Measurements from ENCODE around the gene EPS8.
"Not testable (repeated sequence)": the region's sequence is repeated elsewhere in the genome, so short reads cannot be mapped to it uniquely, and the experiment has no call there.

The EPS8 gene

DNA sequence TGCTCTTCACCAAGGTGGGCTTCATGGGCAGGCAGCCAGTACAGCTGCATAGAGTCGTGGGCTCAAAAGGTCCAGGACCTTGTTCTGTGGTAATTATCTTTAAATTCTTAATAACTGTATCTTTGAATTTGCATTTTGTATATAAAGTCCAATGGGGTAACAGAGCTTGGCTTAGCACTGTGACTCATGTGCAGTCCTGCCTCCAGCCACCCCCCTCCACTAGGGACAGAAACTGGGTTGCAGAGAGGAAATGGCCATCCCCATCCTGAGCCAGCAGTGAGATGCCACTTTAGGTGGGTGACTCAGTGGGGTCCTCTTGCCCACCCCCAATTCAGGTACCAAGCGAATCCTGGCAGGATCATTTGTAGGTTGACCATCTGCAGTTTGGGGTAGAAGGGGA lies 48.1 kb downstream of the EPS8 start:
- Histone ChIP-seq H3K79me2 (ENCODE audit: insufficient read depth, low read length) (no peaks in the 10 kb centered on the region), H2AFZ (ENCODE audit: low read length) (no peak overlapping the region), H3K36me3 (ENCODE audit: insufficient read depth, low read length) (no peaks in the 10 kb centered on the region), H3K4me3 (ENCODE audit: low read length, poor library complexity, severe bottlenecking) (no peak overlapping the region), H3K9me3 (ENCODE audit: insufficient read depth, low read depth, low read length) (no peaks in the 10 kb centered on the region), H4K20me1 (ENCODE audit: insufficient read depth, low read length, poor library complexity, severe bottlenecking) (no peaks in the 10 kb centered on the region), H3K4me2 (ENCODE audit: low read depth, low read length, poor library complexity, severe bottlenecking) (no peak overlapping the region), H3F3A (ENCODE audit: low read depth) (no peaks in the 10 kb centered on the region), H3K27me3 (ENCODE audit: insufficient read depth, low read length, poor library complexity, severe bottlenecking) (no peaks in the 10 kb centered on the region), H3K9me2 (replicated peaks; ENCODE audit: low read depth, low read length) (0 out of 2 replicates have a peak, but pooled peaks cover 5% of the 10 kb centered on the region), H3K4me1 (ENCODE audit: insufficient read depth, low read length, poor library complexity, severe bottlenecking) (no peaks in the 10 kb centered on the region), H3K9ac (ENCODE audit: low read depth, low read length, poor library complexity, severe bottlenecking) (no peak overlapping the region)
- TF ChIP-seq, protein P1, sequence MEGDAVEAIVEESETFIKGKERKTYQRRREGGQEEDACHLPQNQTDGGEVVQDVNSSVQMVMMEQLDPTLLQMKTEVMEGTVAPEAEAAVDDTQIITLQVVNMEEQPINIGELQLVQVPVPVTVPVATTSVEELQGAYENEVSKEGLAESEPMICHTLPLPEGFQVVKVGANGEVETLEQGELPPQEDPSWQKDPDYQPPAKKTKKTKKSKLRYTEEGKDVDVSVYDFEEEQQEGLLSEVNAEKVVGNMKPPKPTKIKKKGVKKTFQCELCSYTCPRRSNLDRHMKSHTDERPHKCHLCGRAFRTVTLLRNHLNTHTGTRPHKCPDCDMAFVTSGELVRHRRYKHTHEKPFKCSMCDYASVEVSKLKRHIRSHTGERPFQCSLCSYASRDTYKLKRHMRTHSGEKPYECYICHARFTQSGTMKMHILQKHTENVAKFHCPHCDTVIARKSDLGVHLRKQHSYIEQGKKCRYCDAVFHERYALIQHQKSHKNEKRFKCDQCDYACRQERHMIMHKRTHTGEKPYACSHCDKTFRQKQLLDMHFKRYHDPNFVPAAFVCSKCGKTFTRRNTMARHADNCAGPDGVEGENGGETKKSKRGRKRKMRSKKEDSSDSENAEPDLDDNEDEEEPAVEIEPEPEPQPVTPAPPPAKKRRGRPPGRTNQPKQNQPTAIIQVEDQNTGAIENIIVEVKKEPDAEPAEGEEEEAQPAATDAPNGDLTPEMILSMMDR (conservative IDR thresholded peaks at IDR 0.05; ENCODE audit: low read length): no peak
- TF ChIP-seq EZH2phosphoT487 (IDR thresholded peaks at IDR 0.05; ENCODE audit: borderline replicate concordance): no peak

DNA sequence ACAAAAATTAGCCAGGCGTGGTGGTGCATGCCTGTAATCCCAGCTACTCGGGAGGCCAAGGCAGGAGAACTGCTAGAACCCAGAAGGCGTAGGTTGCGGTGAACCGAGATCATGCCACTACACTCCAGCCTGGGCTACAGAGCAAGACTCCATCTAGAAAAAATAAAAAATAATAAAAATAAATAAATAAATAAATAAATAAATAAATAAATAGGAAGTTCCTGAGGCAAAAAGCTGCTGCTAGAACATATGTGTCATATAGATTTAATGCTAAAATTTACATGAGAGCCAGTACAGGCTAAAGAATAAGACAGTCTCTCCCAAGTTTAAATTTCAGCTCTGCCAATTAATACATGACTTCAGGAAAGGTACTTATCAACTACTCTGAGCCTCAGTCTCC lies 48.8 kb downstream of the EPS8 start:
- H4K20me1 ChIP-seq (ENCODE audit: insufficient read depth, low read length, poor library complexity, severe bottlenecking); H3K9me3 ChIP-seq (ENCODE audit: insufficient read depth, low read depth, low read length); H3K36me3 ChIP-seq (ENCODE audit: insufficient read depth, low read length); H3K9ac ChIP-seq (ENCODE audit: low read depth, low read length, poor library complexity, severe bottlenecking); H2AFZ ChIP-seq (ENCODE audit: low read length); H3K4me1 ChIP-seq (ENCODE audit: insufficient read depth, low read length, poor library complexity, severe bottlenecking); H3K79me2 ChIP-seq (ENCODE audit: insufficient read depth, low read length); H3K4me3 ChIP-seq (ENCODE audit: low read length, poor library complexity, severe bottlenecking); H3K9me2 ChIP-seq (replicated peaks; ENCODE audit: low read depth, low read length); H3K27me3 ChIP-seq (ENCODE audit: insufficient read depth, low read length, poor library complexity, severe bottlenecking); H3F3A ChIP-seq (ENCODE audit: low read depth); H3K4me2 ChIP-seq (ENCODE audit: low read depth, low read length, poor library complexity, severe bottlenecking): not testable (repeated sequence)

DNA sequence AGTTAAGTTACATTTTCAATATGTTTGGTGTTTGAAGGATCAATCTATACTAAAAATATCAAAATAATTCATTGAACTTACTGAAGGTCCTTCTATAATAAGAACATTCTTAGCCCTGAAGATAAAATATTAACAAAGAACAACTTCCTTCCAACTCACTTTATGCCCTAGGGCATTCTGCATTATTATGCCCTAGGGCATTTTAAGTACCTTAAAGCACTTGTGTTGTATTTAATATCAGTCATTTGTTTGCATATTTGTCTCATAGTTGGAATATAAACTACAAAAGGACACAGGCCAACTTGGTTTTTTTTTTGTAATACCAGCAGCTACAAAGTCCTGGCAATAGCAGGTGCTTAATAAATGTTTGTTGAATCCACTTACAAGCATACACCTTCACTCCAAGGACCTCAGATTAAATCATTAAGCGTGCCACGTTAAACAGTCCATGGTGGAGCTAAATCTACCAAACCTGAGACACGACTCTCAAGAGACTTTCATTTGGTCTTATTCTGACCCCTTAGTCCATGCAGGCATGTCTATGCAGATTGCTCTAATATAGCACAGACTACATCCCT lies 50.7 kb downstream of the EPS8 start:
- Histone ChIP-seq H3K4me1 (ENCODE audit: insufficient read depth, low read length, poor library complexity, severe bottlenecking) (no peaks in the 10 kb centered on the region), H3F3A (ENCODE audit: low read depth) (no peaks in the 10 kb centered on the region), H3K79me2 (ENCODE audit: insufficient read depth, low read length) (no peaks in the 10 kb centered on the region), H2AFZ (ENCODE audit: low read length) (no peak overlapping the region), H3K27me3 (ENCODE audit: insufficient read depth, low read length, poor library complexity, severe bottlenecking) (no peaks in the 10 kb centered on the region), H3K4me3 (ENCODE audit: low read length, poor library complexity, severe bottlenecking) (no peak overlapping the region), H3K9ac (ENCODE audit: low read depth, low read length, poor library complexity, severe bottlenecking) (no peak overlapping the region), H3K9me2 (replicated peaks; ENCODE audit: low read depth, low read length) (no peaks in the 10 kb centered on the region), H4K20me1 (ENCODE audit: insufficient read depth, low read length, poor library complexity, severe bottlenecking) (no peaks in the 10 kb centered on the region), H3K4me2 (ENCODE audit: low read depth, low read length, poor library complexity, severe bottlenecking) (no peak overlapping the region), H3K36me3 (ENCODE audit: insufficient read depth, low read length) (no peaks in the 10 kb centered on the region), H3K9me3 (ENCODE audit: insufficient read depth, low read depth, low read length) (no peaks in the 10 kb centered on the region)
- TF ChIP-seq, protein P1 (conservative IDR thresholded peaks at IDR 0.05; ENCODE audit: low read length): no peak
- TF ChIP-seq EZH2phosphoT487 (IDR thresholded peaks at IDR 0.05; ENCODE audit: borderline replicate concordance): no peak
